ENCODE results near the gene ANO9.

- TF ChIP-seq CTCF (IDR thresholded peaks at IDR 0.05) (no peak), EZH2 (IDR thresholded peaks at IDR 0.05) (no peak)
Measured at GRCh38 chr11:439315-440064, 2.3 kb downstream of the ANO9 start.
